Transverse colon (tissue), 4 donors: ENCODE data around the gene PTPN1.

Experiments
- POLR2A ChIP-seq: fragments of 450-650 bp; IDR thresholded peaks from one replicate; pipeline ENCODE4 v1.6.1; 2016; ENCODE audit warnings: antibody characterized with exemption, mild to moderate bottlenecking, moderate library complexity
- POLR2AphosphoS5 ChIP-seq, 3 donors: sonication (generic); formaldehyde crosslinking; IDR thresholded peaks; one replicate each; pipeline ENCODE4 v1.6.1; 2016; ENCODE audit warnings: antibody characterized with exemption in 3 of 3
- TF ChIP-seq, protein P1 (sequence below), 5 experiments: fragments of 200-600 bp in 3 of 5; fragments of 450-650 bp in 2 of 5; sonication (generic) in 3 of 5; IDR thresholded peaks; 1 replicate in 2 of 5; 2 replicates in 3 of 5; pipeline ENCODE4 v1.5.1; 2016 to 2017; ENCODE audit warnings: antibody characterized with exemption in 5 of 5, inconsistent platforms in 3 of 5, mild to moderate bottlenecking in 2 of 5, moderate library complexity in 1 of 5

DNA sequence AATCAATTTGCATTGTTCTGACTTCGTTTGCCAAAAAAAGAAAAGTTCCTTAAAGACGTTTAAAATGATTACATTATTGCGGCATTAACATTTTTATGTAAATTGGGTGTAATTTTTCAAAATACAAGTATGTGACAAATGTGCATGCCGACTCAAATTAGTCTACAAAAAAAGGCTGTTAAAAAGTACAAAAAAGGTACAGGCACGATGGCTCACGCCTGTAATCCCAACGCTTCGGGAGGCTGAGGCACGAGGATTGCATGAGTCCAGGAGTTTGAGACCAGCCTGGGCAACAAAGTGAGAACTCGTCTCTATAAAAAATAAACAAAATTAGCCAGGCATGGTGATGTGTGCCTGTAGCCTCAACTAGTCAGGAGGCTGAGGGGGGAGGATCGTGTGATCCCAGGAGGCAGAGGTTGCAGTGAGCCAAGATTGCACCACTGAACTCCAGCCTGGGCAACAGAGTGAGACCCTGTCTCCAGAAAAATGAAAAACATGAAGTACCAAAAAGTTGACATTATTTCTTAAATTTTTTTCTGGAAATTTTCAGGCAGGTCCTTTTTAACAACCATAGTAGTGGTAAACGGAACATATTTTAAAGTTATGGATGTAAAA, 90.2 kb downstream of the PTPN1 start:
- TF ChIP-seq, protein P1, sequence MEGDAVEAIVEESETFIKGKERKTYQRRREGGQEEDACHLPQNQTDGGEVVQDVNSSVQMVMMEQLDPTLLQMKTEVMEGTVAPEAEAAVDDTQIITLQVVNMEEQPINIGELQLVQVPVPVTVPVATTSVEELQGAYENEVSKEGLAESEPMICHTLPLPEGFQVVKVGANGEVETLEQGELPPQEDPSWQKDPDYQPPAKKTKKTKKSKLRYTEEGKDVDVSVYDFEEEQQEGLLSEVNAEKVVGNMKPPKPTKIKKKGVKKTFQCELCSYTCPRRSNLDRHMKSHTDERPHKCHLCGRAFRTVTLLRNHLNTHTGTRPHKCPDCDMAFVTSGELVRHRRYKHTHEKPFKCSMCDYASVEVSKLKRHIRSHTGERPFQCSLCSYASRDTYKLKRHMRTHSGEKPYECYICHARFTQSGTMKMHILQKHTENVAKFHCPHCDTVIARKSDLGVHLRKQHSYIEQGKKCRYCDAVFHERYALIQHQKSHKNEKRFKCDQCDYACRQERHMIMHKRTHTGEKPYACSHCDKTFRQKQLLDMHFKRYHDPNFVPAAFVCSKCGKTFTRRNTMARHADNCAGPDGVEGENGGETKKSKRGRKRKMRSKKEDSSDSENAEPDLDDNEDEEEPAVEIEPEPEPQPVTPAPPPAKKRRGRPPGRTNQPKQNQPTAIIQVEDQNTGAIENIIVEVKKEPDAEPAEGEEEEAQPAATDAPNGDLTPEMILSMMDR (IDR thresholded peaks at IDR 0.05): no peak
- TF ChIP-seq POLR2A (no peak), POLR2AphosphoS5 (IDR thresholded peaks at IDR 0.05) (no peak)
